NOMO-1 treated with dmso at 0.1 percent for 144 hours (cell line): Measurements from ENCODE around the gene EHD3.

ENCODE experiments used
- DNase-seq: peaks from one replicate; lab custom pipeline; 2025; ENCODE audit not compliant: unreplicated experiment; lab: John Stamatoyannopoulos, UW

The EHD3 gene

GRCh38 chr2:31212659-31213600 lies 21.0 kb upstream of the EHD3 start:
- DNase-seq: no peak

GRCh38 chr2:31213601-31214443 lies 20.1 kb upstream of the EHD3 start:
- DNase-seq: no peak

GRCh38 chr2:31214444-31214915 lies 19.5 kb upstream of the EHD3 start:
- no peak for DNase-seq

- no peak for DNase-seq
These were observed 17.2 kb upstream of the EHD3 start for GRCh38 chr2:31216734-31217133.

GRCh38 chr2:31217465-31218200 lies 16.3 kb upstream of the EHD3 start, which contains the start of gene CAPN14:
CAPN14 (minus strand) TSS chr2:31217515; CDS start chr2:31205447, 12,068 bp downstream.
- no peak for DNase-seq

- peak; percentile 38 for DNase-seq
These were observed 14.6 kb upstream of the EHD3 start for GRCh38 chr2:31219131-31219969.

GRCh38 chr2:31221544-31221943 lies 12.4 kb upstream of the EHD3 start:
- DNase-seq: no peak

GRCh38 chr2:31222071-31222470 lies 11.9 kb upstream of the EHD3 start:
- no peak for DNase-seq

- DNase-seq: no peak
These were observed 10.9 kb upstream of the EHD3 start for GRCh38 chr2:31223026-31223425.

- no peak for DNase-seq
These were observed 10.2 kb upstream of the EHD3 start for GRCh38 chr2:31223749-31224148.

GRCh38 chr2:31226266-31226665 lies 7.7 kb upstream of the EHD3 start:
- no peak for DNase-seq

- no peak for DNase-seq
These were observed 6.8 kb upstream of the EHD3 start for GRCh38 chr2:31227110-31227509.

- no peak for DNase-seq
These were observed 6.2 kb upstream of the EHD3 start for GRCh38 chr2:31227711-31228125.

- no peak for DNase-seq
These were observed 5.2 kb upstream of the EHD3 start for GRCh38 chr2:31228717-31229116.

GRCh38 chr2:31230751-31231150 lies 3.2 kb upstream of the EHD3 start:
- DNase-seq: no peak

- DNase-seq: no peak
These were observed 2.2 kb upstream of the EHD3 start for GRCh38 chr2:31231571-31232302.

- no peak for DNase-seq
These were observed 1.4 kb upstream of the EHD3 start for GRCh38 chr2:31232586-31232985.

- DNase-seq: no peak
These were observed 721 bp upstream of the EHD3 start for GRCh38 chr2:31233231-31233630.
